OCI-LY7 (cell line): ENCODE measurements around the gene ATG16L2.

ENCODE experiments used
- EZH2phosphoT487 ChIP-seq: fragments of 200-600 bp; sonication (generic); IDR thresholded peaks from 2 replicates; pipeline ENCODE4 v1.6.1; 2018; ENCODE audit warnings: low read depth, borderline replicate concordance, mild to moderate bottlenecking, mixed run types, antibody characterized with exemption, low read length, moderate library complexity, mixed read lengths
- TF ChIP-seq, protein P1 (sequence below): fragments of 200-600 bp; sonication (generic); conservative IDR thresholded peaks from 2 replicates; pipeline ENCODE4 v1.5.1; 2014; ENCODE audit warnings: mild to moderate bottlenecking, antibody characterized with exemption, low read length, moderate library complexity, mixed read lengths

DNA sequence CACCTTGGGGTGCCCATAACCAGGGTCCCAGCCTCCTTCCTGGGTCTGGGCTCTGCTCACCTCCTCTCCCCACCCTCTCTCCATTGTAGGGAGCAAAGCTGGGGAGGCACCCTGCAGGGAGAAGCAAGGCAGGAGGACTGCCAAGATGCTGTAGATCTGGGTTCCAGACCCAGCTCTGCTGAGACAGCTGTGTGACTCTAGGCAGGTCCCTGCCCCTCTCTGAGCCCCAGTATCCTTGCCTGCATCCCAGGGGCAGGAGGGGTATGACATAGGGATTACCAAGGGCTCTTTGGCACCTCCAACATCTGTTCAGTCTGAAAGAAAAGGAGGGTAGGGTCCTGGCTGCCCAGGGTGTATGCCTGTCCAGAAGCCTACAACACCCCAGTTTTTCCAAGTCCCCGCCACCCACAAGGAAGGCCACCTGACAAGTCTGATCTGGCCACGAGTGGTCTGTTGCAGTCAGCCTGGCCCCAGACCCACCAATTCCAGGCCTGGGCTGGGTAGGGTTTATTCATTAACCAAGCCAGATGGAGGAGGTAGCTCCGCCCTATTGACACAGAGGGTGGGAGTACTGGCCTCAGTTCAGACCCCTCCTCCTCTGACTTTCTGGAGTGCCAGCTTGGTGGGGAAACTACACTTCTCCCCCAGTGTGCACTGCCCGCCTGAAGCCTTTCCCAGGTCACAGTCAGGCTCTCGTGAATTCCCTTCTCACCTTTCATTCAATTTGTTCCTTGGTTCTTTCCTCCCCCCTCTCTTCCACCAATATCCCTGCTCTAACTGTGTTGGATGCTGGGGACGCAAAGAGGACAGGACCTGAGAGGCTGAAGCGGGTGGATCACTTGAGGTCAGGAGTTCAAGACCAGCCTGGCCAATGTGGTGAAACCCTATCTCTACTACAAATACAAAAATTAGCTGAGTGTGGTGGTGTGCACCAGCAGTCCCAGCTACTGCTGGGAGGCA is 35.4 kb upstream of the ATG16L2 start:
- TF ChIP-seq, protein P1, sequence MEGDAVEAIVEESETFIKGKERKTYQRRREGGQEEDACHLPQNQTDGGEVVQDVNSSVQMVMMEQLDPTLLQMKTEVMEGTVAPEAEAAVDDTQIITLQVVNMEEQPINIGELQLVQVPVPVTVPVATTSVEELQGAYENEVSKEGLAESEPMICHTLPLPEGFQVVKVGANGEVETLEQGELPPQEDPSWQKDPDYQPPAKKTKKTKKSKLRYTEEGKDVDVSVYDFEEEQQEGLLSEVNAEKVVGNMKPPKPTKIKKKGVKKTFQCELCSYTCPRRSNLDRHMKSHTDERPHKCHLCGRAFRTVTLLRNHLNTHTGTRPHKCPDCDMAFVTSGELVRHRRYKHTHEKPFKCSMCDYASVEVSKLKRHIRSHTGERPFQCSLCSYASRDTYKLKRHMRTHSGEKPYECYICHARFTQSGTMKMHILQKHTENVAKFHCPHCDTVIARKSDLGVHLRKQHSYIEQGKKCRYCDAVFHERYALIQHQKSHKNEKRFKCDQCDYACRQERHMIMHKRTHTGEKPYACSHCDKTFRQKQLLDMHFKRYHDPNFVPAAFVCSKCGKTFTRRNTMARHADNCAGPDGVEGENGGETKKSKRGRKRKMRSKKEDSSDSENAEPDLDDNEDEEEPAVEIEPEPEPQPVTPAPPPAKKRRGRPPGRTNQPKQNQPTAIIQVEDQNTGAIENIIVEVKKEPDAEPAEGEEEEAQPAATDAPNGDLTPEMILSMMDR = no peak
- TF ChIP-seq EZH2phosphoT487 = no peak
